Measurements from ENCODE around the gene SCN8A.
A peak's percentile ranks its signal among the peaks of the same experiment; 100 is the strongest.

The SCN8A gene

DNA sequence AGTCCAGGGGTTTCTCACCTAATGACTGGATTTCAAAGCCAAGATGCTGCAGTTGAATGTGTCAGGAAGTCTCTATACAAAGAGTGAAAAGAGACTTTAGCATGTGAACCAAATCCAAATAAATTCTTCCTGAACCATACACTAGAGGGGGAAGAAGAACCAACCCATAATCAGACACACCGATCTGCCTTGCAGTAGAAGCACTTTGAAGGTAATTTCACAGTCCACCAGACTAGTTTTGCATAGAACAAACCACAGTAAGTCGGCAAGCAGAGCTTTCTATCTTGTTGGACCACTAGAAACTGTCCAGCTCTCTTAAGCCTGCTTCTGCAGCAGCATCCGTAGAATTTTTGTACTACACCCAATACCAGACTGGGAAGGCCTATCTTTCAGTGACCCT lies 218.2 kb downstream of the SCN8A start:
- no peak for TF ChIP-seq CTCF (IDR thresholded peaks at IDR 0.05; ENCODE audit: borderline replicate concordance, insufficient read depth, low read depth, low read length)
- H3K4me3 ChIP-seq (ENCODE audit: low read depth, low read length), result no peak overlapping the region

DNA sequence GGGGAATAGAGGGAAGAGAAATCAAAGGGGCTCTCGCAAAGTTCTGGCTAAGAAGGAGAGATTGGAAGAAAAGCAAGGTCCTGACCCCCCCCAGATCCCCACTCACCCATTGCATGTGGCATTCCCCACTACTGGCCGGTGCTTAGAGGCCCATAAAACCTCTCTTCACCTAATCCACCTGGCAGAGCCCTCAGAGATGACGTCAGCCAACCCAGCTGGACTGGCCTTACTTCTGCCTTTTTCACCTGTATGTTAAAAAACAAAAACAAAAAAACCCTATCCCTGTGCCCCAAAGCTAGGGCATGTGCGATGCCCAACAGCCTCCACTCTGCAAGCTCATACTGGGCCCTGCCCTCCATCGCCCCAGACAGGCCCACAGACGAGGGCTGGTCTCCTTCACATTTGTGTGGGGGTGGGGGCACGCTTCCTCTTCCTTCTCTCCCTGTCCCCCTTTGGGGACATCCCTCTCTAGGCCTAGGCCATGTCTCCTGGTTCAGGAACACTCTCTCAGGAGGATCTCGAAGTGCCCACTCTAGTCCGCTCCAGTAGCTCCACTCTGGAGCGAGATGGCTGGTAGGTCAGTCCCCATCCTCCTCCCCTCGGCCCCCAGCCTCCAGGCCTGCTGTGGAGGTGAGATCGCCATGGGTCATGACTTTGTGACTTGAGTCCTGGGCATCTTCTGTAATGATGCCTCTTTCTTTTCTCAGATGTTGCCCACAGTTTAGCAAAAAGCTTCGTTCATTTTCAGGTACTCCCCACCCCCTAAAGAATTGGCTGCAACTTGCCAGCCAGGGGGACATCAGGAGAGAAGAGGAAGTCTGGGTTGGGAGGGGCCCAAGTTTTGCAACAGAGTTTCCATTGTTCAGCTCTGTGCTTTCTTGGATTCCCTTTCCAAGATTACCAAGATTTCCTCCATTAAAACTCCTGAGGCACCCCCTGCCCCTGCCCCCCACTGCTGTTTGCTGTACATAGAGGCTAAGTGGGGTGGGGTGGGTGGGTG lies 220.5 kb downstream of the SCN8A start:
- H3K4me3 ChIP-seq (ENCODE audit: low read depth, low read length), result no peak overlapping the region
- no peak for TF ChIP-seq CTCF (IDR thresholded peaks at IDR 0.05; ENCODE audit: borderline replicate concordance, insufficient read depth, low read depth, low read length)

- no peak overlapping the region for H3K4me3 ChIP-seq (ENCODE audit: low read depth, low read length)
- TF ChIP-seq CTCF (IDR thresholded peaks at IDR 0.05; ENCODE audit: borderline replicate concordance, insufficient read depth, low read depth, low read length), result no peak
Observed at GRCh38 chr12:51812871-51813270, 221.8 kb downstream of the SCN8A start.

DNA sequence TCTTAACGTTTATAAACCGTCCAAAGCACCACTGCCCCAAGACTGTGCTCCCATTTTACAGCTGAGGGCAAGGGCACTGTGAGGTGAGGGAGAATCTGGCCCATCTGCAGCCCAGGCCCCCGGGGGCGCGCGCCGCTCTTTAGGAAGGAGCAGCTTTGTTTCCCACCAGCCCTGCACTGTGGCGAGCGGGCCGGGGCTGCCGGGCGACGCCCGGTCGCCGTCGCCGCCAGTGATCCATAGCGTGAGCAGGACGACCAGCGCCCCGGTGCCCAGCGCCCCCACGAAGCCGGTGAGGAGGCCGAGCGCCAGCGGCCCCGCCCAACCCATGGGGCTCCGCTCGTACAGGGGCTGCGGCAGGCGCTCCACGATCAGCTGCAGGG lies 222.9 kb downstream of the SCN8A start:
- H3K4me3 ChIP-seq (ENCODE audit: low read depth, low read length), result no peak overlapping the region
- no peak for TF ChIP-seq CTCF (IDR thresholded peaks at IDR 0.05; ENCODE audit: borderline replicate concordance, insufficient read depth, low read depth, low read length)

DNA sequence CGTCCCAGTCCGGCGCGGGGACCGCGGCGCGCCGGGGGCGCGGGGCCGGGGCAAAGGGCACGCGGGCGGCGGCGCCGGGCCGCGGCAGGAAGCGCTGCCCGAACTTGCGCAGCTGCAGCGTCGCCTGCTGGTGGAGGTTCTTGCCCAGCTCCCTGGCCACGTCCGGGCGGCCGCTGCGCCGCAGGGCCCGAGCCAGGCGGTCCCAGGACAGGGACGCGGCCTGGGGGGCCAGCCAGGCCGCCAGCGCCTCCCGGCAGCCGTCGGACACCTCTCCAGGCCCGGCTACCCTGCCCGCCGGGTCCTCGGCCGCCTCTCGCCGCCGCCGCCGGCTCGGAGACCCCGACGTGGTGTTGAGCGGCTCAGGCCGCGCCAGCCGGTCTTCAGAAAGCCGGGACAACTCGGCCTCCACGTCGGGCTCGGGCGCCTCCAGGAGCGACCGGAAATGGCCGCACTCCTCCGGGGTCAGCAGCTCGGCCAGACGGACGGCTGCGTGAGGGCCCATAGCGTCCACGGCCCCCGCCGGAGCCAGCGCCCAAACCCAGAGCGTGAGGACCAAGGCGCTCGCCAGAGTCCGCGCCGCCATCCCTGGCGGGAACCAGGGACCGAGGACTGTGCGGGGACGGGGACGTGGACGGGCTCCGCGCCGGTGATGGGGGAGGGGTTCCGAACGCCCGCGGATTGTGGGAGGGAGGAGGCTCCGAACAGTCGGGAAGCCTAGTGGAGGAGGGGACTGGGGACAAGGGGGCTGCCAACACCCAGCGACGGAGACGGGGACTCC lies 223.5 kb downstream of the SCN8A start:
- peak; percentile 79 for TF ChIP-seq CTCF (IDR thresholded peaks at IDR 0.05; ENCODE audit: borderline replicate concordance, insufficient read depth, low read depth, low read length)
- no peak overlapping the region for H3K4me3 ChIP-seq (ENCODE audit: low read depth, low read length)

GRCh38 chr12:51815571-51815970 lies 224.5 kb downstream of the SCN8A start:
- no peak overlapping the region for H3K4me3 ChIP-seq (ENCODE audit: low read depth, low read length)
- TF ChIP-seq CTCF (IDR thresholded peaks at IDR 0.05; ENCODE audit: borderline replicate concordance, insufficient read depth, low read depth, low read length), result no peak
